ENCODE data around the gene ATP8A2. TPM values are rescaled to one million over a fixed set of nuclear protein-coding genes. Genes with fewer than 3 reads are reported as not detected.

ATP8A2 gene
- total and polyA plus RNA-seq, 2 of the 4 experiments (the other 2 are of a cell fraction), result 0.02 to 0.18 TPM

GRCh38 chr13:25778365-25778764 lies 406.6 kb downstream of the ATP8A2 start:
- Histone ChIP-seq H2BK20ac (ENCODE audit: low read depth, low read length) (no peak overlapping the region), H3K23ac (ENCODE audit: low read depth, low read length) (no peak overlapping the region), H3K79me1 (ENCODE audit: low read depth in 1 of 2, low read length in 2 of 2) (no peaks in the 10 kb centered on the region), H3K18ac (ENCODE audit: low read depth, low read length) (no peak overlapping the region), H3K14ac (replicated peaks; ENCODE audit: low read depth, low read length) (no peak overlapping the region), H2AK5ac (ENCODE audit: low read depth, low read length) (no peak overlapping the region), H3K9ac (ENCODE audit: low read depth, low read length) (no peak overlapping the region), H3K4me1 (ENCODE audit: control insufficient read depth, insufficient read depth, low read length) (no peaks in the 10 kb centered on the region), H2AK9ac (replicated peaks; ENCODE audit: low read depth, low read length, poor library complexity) (no peak overlapping the region), H3K4ac (ENCODE audit: low read depth, low read length) (no peak overlapping the region), H2BK5ac (ENCODE audit: low read depth, low read length, poor library complexity, severe bottlenecking) (no peak overlapping the region), H3K4me3 (ENCODE audit: insufficient read depth, low read depth, low read length) (no peak overlapping the region), H2BK15ac (ENCODE audit: low read depth, low read length) (no peak overlapping the region), H3K4me2 (ENCODE audit: low read depth, low read length) (no peak overlapping the region), H3K56ac (ENCODE audit: extremely low read depth, insufficient read depth, low read length) (no peak overlapping the region), H3K36me3 (ENCODE audit: control insufficient read depth, insufficient read depth, low read length) (no peaks in the 10 kb centered on the region), H3K9me1 (ENCODE audit: insufficient read depth, low read length) (no peaks in the 10 kb centered on the region), H2AFZ (replicated peaks; ENCODE audit: low read length, poor library complexity) (no peak overlapping the region), H4K91ac (ENCODE audit: insufficient read depth, low read depth, low read length) (no peak overlapping the region), H4K8ac (ENCODE audit: low read depth in 2 of 2, low read length in 2 of 2) (no peak overlapping the region), H3K9me3 (ENCODE audit: control insufficient read depth, insufficient read depth, low read length) (no peaks in the 10 kb centered on the region), H3K27me3 (ENCODE audit: control insufficient read depth, insufficient read depth, low read length) (no peaks in the 10 kb centered on the region), H4K5ac (ENCODE audit: low read depth, low read length) (no peak overlapping the region), H3K27ac (ENCODE audit: insufficient read depth, low read length) (no peak overlapping the region), H2BK120ac (ENCODE audit: low read depth, low read length) (no peak overlapping the region), H4K20me1 (ENCODE audit: insufficient read depth, low read length) (no peaks in the 10 kb centered on the region)
- dilution Hi-C loops (cut with HindIII; ENCODE audit: low sequenced_read_pairs, unreplicated experiment) (no loop called here), in situ Hi-C loops (cut with MboI; ENCODE audit: low sequenced_read_pairs) (no loop called here), intact Hi-C loops (cut with micrococcal nuclease) (no loop called here)
- WGBS, 2 experiments (ENCODE audit: extremely low coverage in 2 of 2, insufficient read length in 1 of 2), result no CpG with 5 or more reads among the region's 7 CpGs
- TF ChIP-seq ELK1 (IDR thresholded peaks at IDR 0.05; ENCODE audit: borderline replicate concordance, low read depth, low read length) (no peak), CEBPB (IDR thresholded peaks at IDR 0.05; ENCODE audit: low read depth, low read length) (no peak), BHLHE40 (IDR thresholded peaks at IDR 0.05; ENCODE audit: low read depth, low read length) (no peak)
- no peak for ATAC-seq (ENCODE audit: low read depth)
- BruUV-seq (replicated peaks), result no TSS peak
- ChIA-PET CTCF (no interaction called here), POLR2A (ENCODE audit: unreplicated experiment) (no interaction called here)
- no peak for DNase-seq
